ENCODE data around the gene MAPK8IP3.

MAPK8IP3 gene

DNA sequence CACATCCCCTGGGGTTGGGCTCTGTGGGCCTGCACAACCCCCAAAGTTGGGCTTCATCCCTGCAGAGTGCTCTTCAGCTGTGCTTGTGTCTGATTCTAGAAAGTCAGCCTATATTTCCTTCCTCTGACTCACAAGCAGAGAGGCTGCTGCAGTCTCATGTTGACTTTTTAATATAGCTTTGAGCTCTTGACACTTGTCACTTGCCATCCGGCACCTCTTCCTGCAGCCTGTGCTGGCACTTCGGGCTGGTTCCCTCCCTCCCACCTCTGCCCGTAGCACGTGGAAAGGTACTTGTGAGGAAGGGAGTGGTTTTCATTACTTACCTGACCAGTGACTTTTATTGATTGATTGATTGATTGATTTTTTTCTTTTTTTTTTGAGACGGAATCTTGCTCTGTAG lies 47.0 kb upstream of the MAPK8IP3 start:
- Histone ChIP-seq H3K4me1 (ENCODE audit: control insufficient read depth, low read length) (no peaks in the 10 kb centered on the region), H3K27me3 (ENCODE audit: control insufficient read depth, low read length) (no peaks in the 10 kb centered on the region), H4K20me1 (ENCODE audit: control insufficient read depth, insufficient read depth, low read depth, low read length) (no peaks in the 10 kb centered on the region), H3K4me3 (ENCODE audit: low read length) (no peak overlapping the region), H3K36me3 (ENCODE audit: control insufficient read depth, low read length) (peaks cover 85% of the 10 kb centered on the region), H3K4me2 (ENCODE audit: low read length) (no peak overlapping the region), H3K9me2 (replicated peaks; ENCODE audit: control insufficient read depth, low read length) (no peaks in the 10 kb centered on the region), H3K27ac (ENCODE audit: low read depth, low read length) (no peak overlapping the region), H3F3A (ENCODE audit: control insufficient read depth, insufficient read depth) (no peaks in the 10 kb centered on the region), H3K79me2 (ENCODE audit: control insufficient read depth, low read length) (no peaks in the 10 kb centered on the region), H3K9me3 (ENCODE audit: control insufficient read depth, insufficient read depth, low read length) (no peaks in the 10 kb centered on the region)
- TF ChIP-seq EZH2phosphoT487 (IDR thresholded peaks at IDR 0.05; ENCODE audit: borderline replicate concordance, low read length) = no peak
- TF ChIP-seq, protein P1, sequence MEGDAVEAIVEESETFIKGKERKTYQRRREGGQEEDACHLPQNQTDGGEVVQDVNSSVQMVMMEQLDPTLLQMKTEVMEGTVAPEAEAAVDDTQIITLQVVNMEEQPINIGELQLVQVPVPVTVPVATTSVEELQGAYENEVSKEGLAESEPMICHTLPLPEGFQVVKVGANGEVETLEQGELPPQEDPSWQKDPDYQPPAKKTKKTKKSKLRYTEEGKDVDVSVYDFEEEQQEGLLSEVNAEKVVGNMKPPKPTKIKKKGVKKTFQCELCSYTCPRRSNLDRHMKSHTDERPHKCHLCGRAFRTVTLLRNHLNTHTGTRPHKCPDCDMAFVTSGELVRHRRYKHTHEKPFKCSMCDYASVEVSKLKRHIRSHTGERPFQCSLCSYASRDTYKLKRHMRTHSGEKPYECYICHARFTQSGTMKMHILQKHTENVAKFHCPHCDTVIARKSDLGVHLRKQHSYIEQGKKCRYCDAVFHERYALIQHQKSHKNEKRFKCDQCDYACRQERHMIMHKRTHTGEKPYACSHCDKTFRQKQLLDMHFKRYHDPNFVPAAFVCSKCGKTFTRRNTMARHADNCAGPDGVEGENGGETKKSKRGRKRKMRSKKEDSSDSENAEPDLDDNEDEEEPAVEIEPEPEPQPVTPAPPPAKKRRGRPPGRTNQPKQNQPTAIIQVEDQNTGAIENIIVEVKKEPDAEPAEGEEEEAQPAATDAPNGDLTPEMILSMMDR (IDR thresholded peaks at IDR 0.05; ENCODE audit: low read depth, low read length, poor library complexity, severe bottlenecking) = no peak

DNA sequence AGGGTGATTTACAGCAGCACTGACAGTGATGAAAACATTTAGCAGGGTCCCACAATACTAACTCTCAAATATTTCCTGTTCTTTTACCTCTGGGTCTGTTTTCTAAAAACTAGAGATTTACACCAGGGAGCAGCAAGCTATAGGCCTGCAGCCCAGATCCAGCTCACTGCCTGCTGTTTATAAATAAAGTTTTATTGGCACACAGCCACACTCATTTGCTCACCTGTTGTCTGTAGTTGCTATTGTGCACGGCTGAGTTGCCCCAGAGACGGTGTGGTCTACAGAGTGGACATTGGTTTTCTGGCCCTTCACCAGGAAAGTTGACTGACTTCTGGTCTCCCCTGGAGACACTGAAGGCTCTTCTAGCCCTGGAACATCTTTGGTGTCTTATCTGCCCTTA lies 44.2 kb upstream of the MAPK8IP3 start:
- H3K4me1 ChIP-seq (ENCODE audit: control insufficient read depth, low read length) = no peaks in the 10 kb centered on the region
- no peak for TF ChIP-seq EZH2phosphoT487 (IDR thresholded peaks at IDR 0.05; ENCODE audit: borderline replicate concordance, low read length)
- TF ChIP-seq, protein P1 (IDR thresholded peaks at IDR 0.05; ENCODE audit: low read depth, low read length, poor library complexity, severe bottlenecking) = no peak
- H3K27ac ChIP-seq (ENCODE audit: low read depth, low read length) = no peak overlapping the region
- peaks cover 87% of the 10 kb centered on the region for H3K36me3 ChIP-seq (ENCODE audit: control insufficient read depth, low read length)
- no peaks in the 10 kb centered on the region for H3K9me3 ChIP-seq (ENCODE audit: control insufficient read depth, insufficient read depth, low read length)
- no peak overlapping the region for H3K4me3 ChIP-seq (ENCODE audit: low read length)
- no peak overlapping the region for H3K4me2 ChIP-seq (ENCODE audit: low read length)
- no peaks in the 10 kb centered on the region for H3K79me2 ChIP-seq (ENCODE audit: control insufficient read depth, low read length)
- H3K9me2 ChIP-seq (replicated peaks; ENCODE audit: control insufficient read depth, low read length) = no peaks in the 10 kb centered on the region
- H3K27me3 ChIP-seq (ENCODE audit: control insufficient read depth, low read length) = no peaks in the 10 kb centered on the region
- H4K20me1 ChIP-seq (ENCODE audit: control insufficient read depth, insufficient read depth, low read depth, low read length) = no peaks in the 10 kb centered on the region
- no peaks in the 10 kb centered on the region for H3F3A ChIP-seq (ENCODE audit: control insufficient read depth, insufficient read depth)

DNA sequence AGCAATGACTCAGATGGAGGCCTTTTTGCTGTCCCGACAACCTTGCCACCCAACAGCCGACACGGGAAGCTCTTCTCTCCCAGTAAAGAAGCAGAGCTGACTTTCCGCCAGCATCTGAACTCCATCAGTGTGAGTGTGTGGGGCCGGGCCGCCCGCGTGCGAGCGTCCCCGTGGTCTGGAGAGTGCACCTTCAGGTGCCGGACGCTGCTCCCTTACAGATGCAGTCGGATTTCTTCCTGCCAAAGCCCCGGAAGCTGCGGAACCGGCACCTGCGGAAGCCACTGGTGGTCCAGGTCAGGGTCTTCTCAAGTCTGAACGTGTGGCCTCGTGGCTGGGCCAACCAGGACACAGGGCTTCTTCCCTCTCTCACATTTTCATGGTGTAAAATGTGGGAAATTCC lies 43.5 kb upstream of the MAPK8IP3 start:
- Histone ChIP-seq H4K20me1 (ENCODE audit: control insufficient read depth, insufficient read depth, low read depth, low read length) (no peaks in the 10 kb centered on the region), H3K36me3 (ENCODE audit: control insufficient read depth, low read length) (peaks cover 88% of the 10 kb centered on the region), H3K4me3 (ENCODE audit: low read length) (no peak overlapping the region)

More for the DNA sequence above, 43.5 kb upstream of the MAPK8IP3 start:
- no peak overlapping the region for H3K27ac ChIP-seq (ENCODE audit: low read depth, low read length)
- H3K9me2 ChIP-seq (replicated peaks; ENCODE audit: control insufficient read depth, low read length) = no peaks in the 10 kb centered on the region
- H3F3A ChIP-seq (ENCODE audit: control insufficient read depth, insufficient read depth) = no peaks in the 10 kb centered on the region
- no peak for TF ChIP-seq EZH2phosphoT487 (IDR thresholded peaks at IDR 0.05; ENCODE audit: borderline replicate concordance, low read length)
- TF ChIP-seq, protein P1 (IDR thresholded peaks at IDR 0.05; ENCODE audit: low read depth, low read length, poor library complexity, severe bottlenecking) = no peak
- no peaks in the 10 kb centered on the region for H3K79me2 ChIP-seq (ENCODE audit: control insufficient read depth, low read length)
- no peak overlapping the region for H3K4me2 ChIP-seq (ENCODE audit: low read length)
- no peaks in the 10 kb centered on the region for H3K9me3 ChIP-seq (ENCODE audit: control insufficient read depth, insufficient read depth, low read length)
- no peaks in the 10 kb centered on the region for H3K27me3 ChIP-seq (ENCODE audit: control insufficient read depth, low read length)
- no peaks in the 10 kb centered on the region for H3K4me1 ChIP-seq (ENCODE audit: control insufficient read depth, low read length)

Measured in DOHH2 (cell line).